Measurements from ENCODE around the gene GTF2I.

DNA sequence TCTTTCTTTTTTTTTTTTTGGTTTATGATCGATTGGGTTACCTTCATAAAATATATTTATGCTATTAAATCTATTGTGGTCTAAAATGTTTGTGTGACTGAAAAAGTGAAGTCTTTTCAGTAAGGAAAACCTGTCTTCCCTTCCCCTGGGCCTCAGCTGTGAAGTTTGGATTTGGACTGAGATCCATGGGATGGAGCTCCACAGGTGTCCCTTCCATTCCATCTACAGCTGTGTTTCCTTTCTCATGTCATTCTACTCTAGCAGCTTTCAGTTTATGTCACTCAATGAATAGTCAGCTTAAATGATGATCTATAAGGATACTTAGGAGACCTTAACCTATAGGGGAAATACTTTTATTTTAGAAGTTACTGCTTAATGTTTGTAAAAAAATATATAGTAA, 68.3 kb downstream of the GTF2I start:
- TF ChIP-seq, protein P1, sequence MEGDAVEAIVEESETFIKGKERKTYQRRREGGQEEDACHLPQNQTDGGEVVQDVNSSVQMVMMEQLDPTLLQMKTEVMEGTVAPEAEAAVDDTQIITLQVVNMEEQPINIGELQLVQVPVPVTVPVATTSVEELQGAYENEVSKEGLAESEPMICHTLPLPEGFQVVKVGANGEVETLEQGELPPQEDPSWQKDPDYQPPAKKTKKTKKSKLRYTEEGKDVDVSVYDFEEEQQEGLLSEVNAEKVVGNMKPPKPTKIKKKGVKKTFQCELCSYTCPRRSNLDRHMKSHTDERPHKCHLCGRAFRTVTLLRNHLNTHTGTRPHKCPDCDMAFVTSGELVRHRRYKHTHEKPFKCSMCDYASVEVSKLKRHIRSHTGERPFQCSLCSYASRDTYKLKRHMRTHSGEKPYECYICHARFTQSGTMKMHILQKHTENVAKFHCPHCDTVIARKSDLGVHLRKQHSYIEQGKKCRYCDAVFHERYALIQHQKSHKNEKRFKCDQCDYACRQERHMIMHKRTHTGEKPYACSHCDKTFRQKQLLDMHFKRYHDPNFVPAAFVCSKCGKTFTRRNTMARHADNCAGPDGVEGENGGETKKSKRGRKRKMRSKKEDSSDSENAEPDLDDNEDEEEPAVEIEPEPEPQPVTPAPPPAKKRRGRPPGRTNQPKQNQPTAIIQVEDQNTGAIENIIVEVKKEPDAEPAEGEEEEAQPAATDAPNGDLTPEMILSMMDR (IDR thresholded peaks at IDR 0.05) = no peak
- TF ChIP-seq POLR2A (IDR thresholded peaks at IDR 0.05) = no peak
